K562 (cell line): Measurements from ENCODE around the gene TANK. TPM values are rescaled to one million over a fixed set of nuclear protein-coding genes. Genes with fewer than 3 reads are reported as not detected.

Experiments
- ATAC-seq: fragments of 200-7000 bp; cut with Tn5 transposase; 3 replicates; pipeline ENCODE4 v1.9.1; 2020; ENCODE audit warnings: moderate library complexity
- BruUV-seq: library from RNA; stranded (reverse); fragments of 400-500 nt; replicated peaks from 2 replicates; lab custom pipeline; 2021; lab: Mats Ljungman, UMichigan
- CTCF ChIA-PET: fragments of 300-600 bp; formaldehyde crosslinking; extraction: SDS; loops from one replicate; lab custom pipeline; 2021; ENCODE audit warnings: low intra/inter-chr PET ratio; lab: Yijun Ruan, JAX
- POLR2A ChIA-PET: fragments of 300-600, 350-650 bp; sonication (Branson Sonifier 250); formaldehyde crosslinking; extraction: SDS; loops from one replicate; lab custom pipeline; 2021; ENCODE audit warnings: antibody characterized with exemption, inconsistent platforms; lab: Yijun Ruan, JAX
- DNase-seq, 4 experiments: peaks; one replicate each; pipeline versions ENCODE4 v3.0.0 to v3.0.0-alpha.2; 2011 to 2018; ENCODE audit warnings: low spot score in 3 of 4, mixed read lengths in 3 of 4; ENCODE audit errors: extremely low read depth in 1 of 4
- FAIRE-seq: peaks from 2 replicates; lab custom pipeline; 2011; peaks lifted over from hg19 to GRCh38; lab: Jason Lieb, UNC
- H2AFZ ChIP-seq: 2 replicates; pipeline ENCODE4 v1.6.0; 2011; ENCODE audit warnings: low read depth, low read length, control low read depth, inconsistent platforms
- H3K27ac ChIP-seq: fragments of 200-600 bp; 3 replicates; pipeline ENCODE4 v1.8.0; 2011; ENCODE audit warnings: low read depth, mild to moderate bottlenecking, control low read depth, inconsistent platforms, low read length, moderate library complexity, mixed read lengths; ENCODE audit errors: extremely low read depth
- H3K27me3 ChIP-seq, 2 experiments: fragments of 300-600 bp in 1 of 2; 2 replicates in 1 of 2; 3 replicates in 1 of 2; pipeline versions ENCODE4 v1.6.0 to v1.8.0; 2011; ENCODE audit warnings: inconsistent platforms in 2 of 2, low read length in 2 of 2, mild to moderate bottlenecking in 1 of 2, mixed read lengths in 1 of 2, moderate library complexity in 1 of 2; ENCODE audit not compliant: control insufficient read depth in 2 of 2, insufficient read depth in 2 of 2
- H3K36me3 ChIP-seq: fragments of 300-600 bp; 3 replicates; pipeline ENCODE4 v1.8.0; 2011; ENCODE audit warnings: mild to moderate bottlenecking, low read length, inconsistent platforms; ENCODE audit not compliant: control insufficient read depth, insufficient read depth
- H3K4me1 ChIP-seq, 2 experiments: fragments of 200-600 bp in 1 of 2; replicated peaks in 1 of 2; 2 replicates in 1 of 2; 3 replicates in 1 of 2; pipeline versions ENCODE4 v1.5.1 to v1.8.0; 2011; ENCODE audit warnings: inconsistent platforms in 2 of 2, low read length in 2 of 2, mild to moderate bottlenecking in 1 of 2, mixed read lengths in 1 of 2, moderate library complexity in 1 of 2; ENCODE audit not compliant: control insufficient read depth in 2 of 2, insufficient read depth in 2 of 2
- H3K4me2 ChIP-seq: 2 replicates; pipeline ENCODE4 v1.6.1; 2011; ENCODE audit warnings: low read length, control low read depth, inconsistent platforms, mixed read lengths; ENCODE audit not compliant: insufficient read depth
- H3K4me3 ChIP-seq: fragments of 200-600 bp; sonication (generic), shearing (Covaris generic); 2 replicates; pipeline ENCODE4 v1.5.1; 2016; ENCODE audit warnings: control low read depth, inconsistent platforms
- H3K79me2 ChIP-seq: fragments of 200-600 bp; 3 replicates; pipeline ENCODE4 v1.8.0; 2011; ENCODE audit warnings: low read length, inconsistent platforms; ENCODE audit not compliant: control insufficient read depth, insufficient read depth
- H3K9ac ChIP-seq, 2 experiments: 2 replicates each; pipeline versions ENCODE4 v1.6.0 to v1.6.1; 2011; ENCODE audit warnings: low read depth in 2 of 2, low read length in 2 of 2, control low read depth in 1 of 2, inconsistent platforms in 1 of 2, mild to moderate bottlenecking in 1 of 2, mixed read lengths in 1 of 2; ENCODE audit not compliant: insufficient read depth in 1 of 2
- H3K9me1 ChIP-seq: one replicate; pipeline ENCODE4 v1.6.0; 2011; ENCODE audit warnings: inconsistent platforms, mild to moderate bottlenecking, low read length, moderate library complexity; ENCODE audit not compliant: control insufficient read depth, insufficient read depth
- H3K9me3 ChIP-seq: replicated peaks from 2 replicates; pipeline ENCODE4 v1.5.1; 2011; ENCODE audit warnings: low read depth, low read length, inconsistent platforms; ENCODE audit not compliant: control insufficient read depth, insufficient read depth
- H4K20me1 ChIP-seq: replicated peaks from 2 replicates; pipeline ENCODE4 v1.6.1; 2011; ENCODE audit warnings: low read length, inconsistent platforms, mixed read lengths; ENCODE audit not compliant: control insufficient read depth, insufficient read depth
- CREBBP ChIP-seq: IDR thresholded peaks from one replicate; pipeline ENCODE4 v1.6.1; 2012; ENCODE audit warnings: low read depth, mild to moderate bottlenecking, control low read depth, inconsistent platforms, low read length
- ILK ChIP-seq: fragments of 450-650 bp; IDR thresholded peaks from 2 replicates; pipeline ENCODE4 v1.6.1; 2016; ENCODE audit warnings: missing genetic modification characterization, low read depth, mild to moderate bottlenecking, missing compliant biosample characterization, moderate library complexity, borderline replicate concordance
- MCM3 ChIP-seq: fragments of 450-650 bp; IDR thresholded peaks from 2 replicates; pipeline ENCODE4 v1.6.1; 2016
- NCOR1 ChIP-seq: fragments of 450-650 bp; IDR thresholded peaks from 2 replicates; pipeline ENCODE4 v1.6.1; 2016; ENCODE audit warnings: mild to moderate bottlenecking, moderate library complexity
- POLR2H ChIP-seq: IDR thresholded peaks from 2 replicates; pipeline ENCODE4 v1.6.1; 2016; ENCODE audit warnings: missing genetic modification characterization, low read depth, mild to moderate bottlenecking, control low read depth, missing compliant biosample characterization, moderate library complexity
- POLR3G ChIP-seq: IDR thresholded peaks from 2 replicates; pipeline ENCODE4 v1.6.1; 2011; ENCODE audit not compliant: insufficient read length, insufficient replicate concordance; ENCODE audit errors: extremely low read depth
- PPARD ChIP-seq: fragments of 250-450 bp; sonication (Bioruptor Pico); IDR thresholded peaks from 2 replicates; pipeline ENCODE4 v1.8.0; 2022; ENCODE audit warnings: inconsistent platforms, mild to moderate bottlenecking, moderate library complexity
- PRPF4 ChIP-seq: fragments of 200-400 bp; formaldehyde crosslinking; IDR thresholded peaks from one replicate; pipeline ENCODE4 v1.6.1; 2017; ENCODE audit warnings: low read length, low read depth, mild to moderate bottlenecking; ENCODE audit not compliant: insufficient read depth, poor library complexity, severe bottlenecking
- SRSF1 ChIP-seq: fragments of 200-400 bp; formaldehyde crosslinking; IDR thresholded peaks from 2 replicates; pipeline ENCODE4 v1.6.1; 2017; ENCODE audit warnings: mild to moderate bottlenecking, low read depth, low read length, moderate library complexity
- ZNF23 ChIP-seq: fragments of 250-450 bp; sonication (Bioruptor Pico); IDR thresholded peaks from 2 replicates; pipeline ENCODE4 v1.4.0; 2020; ENCODE audit warnings: mild to moderate bottlenecking
- WGBS: fragments of 100-300 bp; shearing (Covaris generic); methylation state at CpG from one replicate; pipeline ENCODE4 v1.1.6; 2016; ENCODE audit warnings: low coverage, mixed read lengths; ENCODE audit not compliant: insufficient coverage; ENCODE audit errors: missing lambda C conversion rate; 5-methylcytosine and 5-hydroxymethylcytosine counted together
- in situ Hi-C: fragments of 300-500 bp; cut with MboI; formaldehyde crosslinking; loops from 4 replicates; pipeline ENCODE4 v1.15.0; 2018; ENCODE audit warnings: inconsistent platforms, mixed read lengths
- intact Hi-C: fragments of 100-400 bp; cut with micrococcal nuclease; formaldehyde crosslinking; loops from 2 replicates; pipeline ENCODE4 v1.14.2; 2022
- polyA plus RNA-seq, 8 experiments: library from polyadenylated mRNA; depleted of rRNA in 4 of 8; stranded (reverse) in 5 of 8; unstranded in 3 of 8; fragments of >200 nt; fragmentation: Nextera tagmentation in 2 of 8; fragmentation: Illumina TruSeq in 1 of 8; extraction: Ambion mirVana in 2 of 8; extraction: Trizol in 1 of 8; gene quantifications; 2 replicates each; pipeline versions ENCODE4 v1.2.1 to v1.2.3, GENCODE V29; 2011 to 2014; ENCODE audit warnings: inconsistent platforms in 1 of 8, missing spikeins in 1 of 8
- total RNA-seq, 7 experiments: library from RNA; depleted of rRNA in 6 of 7; stranded (reverse); fragments of >200 nt in 6 of 7; fragmentation: Illumina TruSeq in 2 of 7; extraction: Trizol in 2 of 7; gene quantifications; 2 replicates each; pipeline versions ENCODE4 v1.2.1 to v1.2.3, GENCODE V29; 2011 to 2021; ENCODE audit warnings: low replicate concordance in 1 of 7
- TF ChIP-seq, protein P1 (sequence below): fragments of 250-450 bp; sonication (Bioruptor Pico); IDR thresholded peaks from 2 replicates; pipeline ENCODE4 v1.4.0; 2020; ENCODE audit warnings: mild to moderate bottlenecking, moderate library complexity, borderline replicate concordance
- TF ChIP-seq, protein P2 (sequence below): IDR thresholded peaks from 2 replicates; pipeline ENCODE4 v1.6.1; 2016; ENCODE audit warnings: missing genetic modification characterization, missing compliant biosample characterization
- TF ChIP-seq, protein P3 (sequence below): fragments of 450-650 bp; IDR thresholded peaks from 2 replicates; pipeline ENCODE4 v1.7.1; 2018; ENCODE audit warnings: mild to moderate bottlenecking, low read depth; ENCODE audit not compliant: partially characterized antibody

TANK gene
- total and polyA plus RNA-seq, 9 of the 15 experiments (the other 6 are each of a cell fraction or from before 2014, with no cell fraction given) = 43.0 to 91.5 (median 54.4) TPM

DNA sequence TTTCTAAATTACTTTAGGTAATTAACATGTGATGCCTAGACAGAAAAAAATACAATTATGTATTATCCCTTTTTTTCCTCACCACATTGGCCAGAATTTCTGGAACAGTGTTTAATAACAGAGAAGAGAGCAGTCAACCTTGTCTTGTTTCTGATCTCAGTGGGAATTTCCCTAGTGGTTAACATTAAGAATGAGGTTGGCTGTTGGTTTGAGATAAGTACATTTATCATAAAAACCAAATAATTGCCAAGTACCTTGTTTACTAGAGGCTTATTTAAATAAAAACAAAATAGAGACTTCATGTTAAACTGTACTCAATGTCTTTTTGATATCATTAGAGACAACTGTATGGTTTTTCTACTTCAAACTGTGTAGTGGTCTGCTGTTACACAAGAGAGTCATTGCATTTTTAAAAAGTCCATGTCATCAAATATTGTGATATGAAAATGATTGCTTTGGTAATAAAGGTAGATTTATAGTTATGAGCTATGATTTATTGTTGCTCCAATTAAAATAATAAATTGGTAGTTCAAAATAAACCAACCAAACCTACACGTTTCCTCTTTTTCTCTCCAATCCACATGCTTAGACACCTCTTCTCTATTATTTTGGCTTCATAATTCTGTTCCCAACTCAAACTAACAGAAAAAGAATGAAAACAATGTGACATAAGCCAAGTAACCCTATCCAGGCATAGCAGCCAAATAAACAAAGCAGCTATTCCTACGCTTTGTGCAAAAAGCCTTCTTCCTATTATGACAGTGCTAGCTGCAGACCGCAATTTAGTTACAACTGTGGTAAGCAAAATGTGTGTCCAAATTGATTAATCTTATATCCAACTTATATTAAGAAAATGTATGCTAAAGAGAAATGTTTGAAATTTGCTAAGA, 20.9 kb upstream of the TANK start (continued):
- TF ChIP-seq, protein P1, sequence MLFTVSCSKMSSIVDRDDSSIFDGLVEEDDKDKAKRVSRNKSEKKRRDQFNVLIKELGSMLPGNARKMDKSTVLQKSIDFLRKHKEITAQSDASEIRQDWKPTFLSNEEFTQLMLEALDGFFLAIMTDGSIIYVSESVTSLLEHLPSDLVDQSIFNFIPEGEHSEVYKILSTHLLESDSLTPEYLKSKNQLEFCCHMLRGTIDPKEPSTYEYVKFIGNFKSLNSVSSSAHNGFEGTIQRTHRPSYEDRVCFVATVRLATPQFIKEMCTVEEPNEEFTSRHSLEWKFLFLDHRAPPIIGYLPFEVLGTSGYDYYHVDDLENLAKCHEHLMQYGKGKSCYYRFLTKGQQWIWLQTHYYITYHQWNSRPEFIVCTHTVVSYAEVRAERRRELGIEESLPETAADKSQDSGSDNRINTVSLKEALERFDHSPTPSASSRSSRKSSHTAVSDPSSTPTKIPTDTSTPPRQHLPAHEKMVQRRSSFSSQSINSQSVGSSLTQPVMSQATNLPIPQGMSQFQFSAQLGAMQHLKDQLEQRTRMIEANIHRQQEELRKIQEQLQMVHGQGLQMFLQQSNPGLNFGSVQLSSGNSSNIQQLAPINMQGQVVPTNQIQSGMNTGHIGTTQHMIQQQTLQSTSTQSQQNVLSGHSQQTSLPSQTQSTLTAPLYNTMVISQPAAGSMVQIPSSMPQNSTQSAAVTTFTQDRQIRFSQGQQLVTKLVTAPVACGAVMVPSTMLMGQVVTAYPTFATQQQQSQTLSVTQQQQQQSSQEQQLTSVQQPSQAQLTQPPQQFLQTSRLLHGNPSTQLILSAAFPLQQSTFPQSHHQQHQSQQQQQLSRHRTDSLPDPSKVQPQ = no peak
- TF ChIP-seq, all 486 proteins: peak for 2

DNA sequence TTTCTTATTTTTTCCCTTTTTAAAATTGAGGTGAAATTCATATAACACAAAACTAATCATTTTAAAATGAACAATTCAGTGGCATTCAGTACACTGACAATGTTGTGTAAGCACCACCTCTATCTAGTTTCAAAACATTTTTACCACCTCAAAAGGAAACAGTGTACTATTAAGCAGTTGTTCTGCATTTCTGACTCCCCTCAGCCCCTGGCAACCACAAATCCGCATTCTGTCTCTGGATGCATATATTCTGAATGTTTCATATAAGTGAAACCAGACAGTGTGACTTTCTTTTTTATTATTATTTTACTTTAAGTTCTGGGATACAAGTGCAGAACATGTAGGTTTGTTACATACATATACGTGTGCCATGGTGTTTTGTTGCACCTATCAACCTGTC, 19.2 kb upstream of the TANK start:
- ATAC-seq = no peak
- intact Hi-C loops = no loop called here
- Histone ChIP-seq H3K4me1 (no peaks in the 10 kb centered on the region), H3K4me3 (no peak overlapping the region), H2AFZ (no peak overlapping the region), H3K9ac (no peak overlapping the region), H3K9me1 (no peaks in the 10 kb centered on the region), H3K79me2 (no peaks in the 10 kb centered on the region), H3K27me3 (no peaks in the 10 kb centered on the region), H3K4me2 (no peak overlapping the region), H3K36me3 (no peaks in the 10 kb centered on the region), H3K9me3 (no peaks in the 10 kb centered on the region), H3K27ac (no peak overlapping the region), H4K20me1 (no peaks in the 10 kb centered on the region)
- BruUV-seq = no TSS peak
- WGBS = 0% methylated on average over 2 of the region's 2 CpGs
- no peak for DNase-seq
- ChIA-PET CTCF (no interaction called here), POLR2A (no interaction called here)
- no peak for FAIRE-seq
- in situ Hi-C loops = no loop called here
- TF ChIP-seq, protein P2, sequence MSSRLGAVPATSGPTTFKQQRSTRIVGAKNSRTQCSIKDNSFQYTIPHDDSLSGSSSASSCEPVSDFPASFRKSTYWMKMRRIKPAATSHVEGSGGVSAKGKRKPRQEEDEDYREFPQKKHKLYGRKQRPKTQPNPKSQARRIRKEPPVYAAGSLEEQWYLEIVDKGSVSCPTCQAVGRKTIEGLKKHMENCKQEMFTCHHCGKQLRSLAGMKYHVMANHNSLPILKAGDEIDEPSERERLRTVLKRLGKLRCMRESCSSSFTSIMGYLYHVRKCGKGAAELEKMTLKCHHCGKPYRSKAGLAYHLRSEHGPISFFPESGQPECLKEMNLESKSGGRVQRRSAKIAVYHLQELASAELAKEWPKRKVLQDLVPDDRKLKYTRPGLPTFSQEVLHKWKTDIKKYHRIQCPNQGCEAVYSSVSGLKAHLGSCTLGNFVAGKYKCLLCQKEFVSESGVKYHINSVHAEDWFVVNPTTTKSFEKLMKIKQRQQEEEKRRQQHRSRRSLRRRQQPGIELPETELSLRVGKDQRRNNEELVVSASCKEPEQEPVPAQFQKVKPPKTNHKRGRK = no peak
- TF ChIP-seq NCOR1 (no peak), CREBBP (no peak), MCM3 (no peak), POLR3G (no peak), ILK (tag) (no peak), PPARD (CRISPR knock-in tag) (no peak), ZNF23 (CRISPR knock-in tag) (no peak), PRPF4 (no peak), POLR2H (tag) (no peak), SRSF1 (no peak)
- TF ChIP-seq, protein P3, sequence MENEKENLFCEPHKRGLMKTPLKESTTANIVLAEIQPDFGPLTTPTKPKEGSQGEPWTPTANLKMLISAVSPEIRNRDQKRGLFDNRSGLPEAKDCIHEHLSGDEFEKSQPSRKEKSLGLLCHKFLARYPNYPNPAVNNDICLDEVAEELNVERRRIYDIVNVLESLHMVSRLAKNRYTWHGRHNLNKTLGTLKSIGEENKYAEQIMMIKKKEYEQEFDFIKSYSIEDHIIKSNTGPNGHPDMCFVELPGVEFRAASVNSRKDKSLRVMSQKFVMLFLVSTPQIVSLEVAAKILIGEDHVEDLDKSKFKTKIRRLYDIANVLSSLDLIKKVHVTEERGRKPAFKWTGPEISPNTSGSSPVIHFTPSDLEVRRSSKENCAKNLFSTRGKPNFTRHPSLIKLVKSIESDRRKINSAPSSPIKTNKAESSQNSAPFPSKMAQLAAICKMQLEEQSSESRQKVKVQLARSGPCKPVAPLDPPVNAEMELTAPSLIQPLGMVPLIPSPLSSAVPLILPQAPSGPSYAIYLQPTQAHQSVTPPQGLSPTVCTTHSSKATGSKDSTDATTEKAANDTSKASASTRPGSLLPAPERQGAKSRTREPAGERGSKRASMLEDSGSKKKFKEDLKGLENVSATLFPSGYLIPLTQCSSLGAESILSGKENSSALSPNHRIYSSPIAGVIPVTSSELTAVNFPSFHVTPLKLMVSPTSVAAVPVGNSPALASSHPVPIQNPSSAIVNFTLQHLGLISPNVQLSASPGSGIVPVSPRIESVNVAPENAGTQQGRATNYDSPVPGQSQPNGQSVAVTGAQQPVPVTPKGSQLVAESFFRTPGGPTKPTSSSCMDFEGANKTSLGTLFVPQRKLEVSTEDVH = no peak
